CD4-positive, alpha-beta T cell treated with Interleukin-6 at 100 ng/mL for 8 hours (primary cell): ENCODE data around the gene HEG1.

Experiments
- DNase-seq: peaks from one replicate; pipeline ENCODE4 v3.0.0-alpha.2; 2020; ENCODE audit warnings: mixed read lengths, low spot score

Gene HEG1

GRCh38 chr3:125045194-125045593, 10.6 kb downstream of the HEG1 start:
- DNase-seq: no peak

DNA sequence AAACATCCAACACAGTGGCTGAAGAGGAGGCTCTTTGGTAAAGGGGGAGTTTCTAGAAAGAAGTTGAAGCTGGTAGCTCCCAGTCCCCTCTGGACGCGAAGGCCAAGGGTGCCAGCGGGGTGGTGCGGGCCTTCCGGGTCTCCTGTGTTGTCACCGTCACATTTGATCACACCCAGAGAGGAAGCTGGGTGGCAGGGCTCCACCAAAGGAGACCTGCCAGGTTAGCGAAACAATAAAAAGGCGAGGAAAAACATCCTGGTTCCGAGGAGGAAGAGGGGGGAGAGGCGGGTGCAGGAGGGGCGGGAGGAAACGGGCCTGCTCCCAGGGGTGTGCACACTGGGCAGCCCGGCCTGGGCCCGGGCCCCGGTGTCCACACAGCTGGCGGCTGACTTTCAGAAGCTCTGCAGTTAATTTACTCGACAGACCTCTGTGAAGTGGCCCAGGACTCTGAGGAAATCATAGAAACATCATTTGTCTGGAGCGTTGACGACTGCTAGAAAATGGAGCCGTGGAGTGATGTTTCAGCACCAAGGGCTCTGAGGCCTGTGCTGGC, 12.1 kb downstream of the HEG1 start:
- no peak for DNase-seq

DNA sequence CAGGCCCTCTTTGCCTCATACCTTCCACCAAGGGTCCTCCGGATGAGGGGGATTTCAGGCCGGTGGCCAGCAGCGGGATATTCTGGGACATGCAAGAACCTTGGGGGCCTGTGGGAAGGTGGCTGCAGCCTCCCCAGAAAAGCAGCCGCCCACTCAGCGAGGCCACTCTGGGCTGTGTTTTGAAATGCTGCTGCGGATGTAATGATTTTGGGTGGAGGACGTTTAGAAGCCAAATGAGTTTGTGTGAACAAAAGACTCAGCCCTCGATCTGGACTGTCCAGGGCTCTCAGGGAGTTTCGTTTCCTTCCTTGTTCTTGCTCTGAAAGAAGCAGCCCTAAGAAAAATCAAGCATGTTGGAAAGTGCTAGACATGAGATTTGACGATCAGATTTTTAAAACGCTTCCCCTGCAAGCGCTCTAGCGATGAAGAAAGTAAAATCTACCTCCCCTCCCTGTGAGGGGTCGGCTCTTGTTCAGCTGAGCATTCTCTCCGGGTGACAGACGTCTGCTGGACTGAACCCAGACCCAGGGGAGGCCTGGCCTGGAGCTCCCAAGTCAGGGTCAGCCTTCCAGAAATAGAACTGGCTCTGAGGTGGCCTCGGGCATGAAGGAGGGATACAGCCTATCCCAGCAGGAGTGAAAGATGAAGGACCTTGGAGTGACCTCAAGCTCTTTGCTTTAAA, 12.9 kb downstream of the HEG1 start:
- DNase-seq: no peak

DNA sequence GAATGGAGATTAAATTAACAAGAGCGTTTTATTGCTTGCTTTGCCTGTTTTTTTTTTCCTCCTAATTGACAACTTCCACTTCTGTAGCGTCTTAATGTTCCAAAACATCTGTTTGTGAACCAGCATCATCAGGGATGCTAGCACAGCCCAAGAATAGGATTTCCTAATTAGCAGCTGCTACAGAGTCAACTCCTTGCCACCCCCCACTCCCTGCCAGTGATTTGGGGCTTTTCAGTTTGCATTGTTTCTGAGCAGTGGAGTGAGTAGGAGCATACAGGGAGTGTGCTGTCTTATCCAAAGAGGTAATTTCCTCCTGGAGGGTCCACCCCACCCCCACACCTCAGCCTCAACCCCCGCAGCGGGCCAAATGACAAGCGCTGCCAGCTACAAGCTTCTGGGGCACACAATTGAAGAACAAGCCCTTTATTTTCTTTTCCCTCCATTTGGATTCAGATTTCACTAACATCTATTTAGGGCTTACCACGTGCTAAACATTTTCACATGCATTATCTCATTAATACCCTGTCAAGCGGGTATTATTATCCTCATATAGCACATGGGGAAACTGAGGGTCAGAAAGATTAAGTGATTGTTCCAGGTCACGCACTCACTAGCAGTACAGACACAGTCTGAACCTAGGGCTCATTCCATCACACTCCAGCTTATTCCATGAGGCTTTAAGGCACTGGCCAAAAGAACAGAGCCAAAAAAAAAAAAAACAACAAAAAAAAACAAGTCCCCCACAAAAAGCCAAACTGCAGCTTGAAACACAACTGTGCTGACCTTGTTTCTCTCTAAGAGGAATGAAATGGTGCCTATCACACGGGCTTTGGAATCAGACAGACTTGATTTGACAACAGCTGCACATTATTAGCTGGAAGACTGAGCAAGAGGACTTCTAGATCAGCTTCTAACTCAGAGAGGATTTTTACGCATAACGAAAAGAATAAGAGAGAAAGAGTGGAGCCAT, 16.4 kb downstream of the HEG1 start:
- no peak for DNase-seq

DNA sequence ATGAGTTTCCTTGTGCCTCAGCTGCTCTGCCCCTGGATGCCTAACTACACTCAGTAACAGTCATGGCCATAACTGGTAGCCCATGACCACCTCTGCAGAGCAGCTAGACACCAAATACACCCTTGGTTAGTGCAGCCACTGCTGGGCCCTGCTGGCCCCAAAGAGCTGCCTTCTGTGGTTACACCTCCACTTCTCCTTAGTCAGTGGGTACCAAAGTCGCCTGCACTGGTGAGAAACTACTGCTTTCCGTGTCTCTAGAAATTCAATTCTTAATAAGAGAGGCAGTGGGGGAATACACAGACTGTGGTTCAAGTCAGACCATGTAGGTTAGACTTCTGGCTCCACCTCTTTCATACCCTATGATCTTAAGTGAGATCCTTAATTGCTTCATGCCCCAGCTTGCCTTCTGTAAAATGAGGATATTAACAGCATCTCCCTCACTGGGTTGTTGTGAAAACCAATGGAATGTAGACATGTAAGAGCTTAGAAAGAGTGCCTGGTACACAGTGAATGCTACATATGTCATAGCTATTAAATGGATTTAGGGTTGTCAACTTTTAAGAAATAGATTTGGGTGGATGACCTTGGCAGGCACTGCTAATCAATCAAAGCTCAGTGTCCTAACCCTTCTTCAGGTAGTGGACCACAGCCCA, 18.2 kb downstream of the HEG1 start:
- no peak for DNase-seq

DNA sequence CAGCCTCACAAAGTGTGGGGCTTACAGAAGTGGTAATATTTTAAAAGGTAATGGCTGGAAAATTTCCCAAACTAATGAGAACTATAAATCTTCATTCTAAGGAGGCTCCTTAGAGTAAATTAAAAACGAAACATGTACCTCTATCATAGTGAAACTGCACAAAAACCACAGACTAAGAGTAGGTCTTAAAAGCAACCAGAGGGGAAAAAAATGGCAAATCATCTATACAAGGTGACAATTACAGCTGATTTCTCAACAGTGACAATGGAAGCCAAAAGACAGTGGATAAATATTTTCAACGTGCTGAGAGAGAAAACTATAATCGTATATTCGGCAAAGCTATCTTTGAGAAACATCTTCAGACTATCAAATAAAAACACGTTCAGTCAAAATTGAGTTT, 20.6 kb downstream of the HEG1 start:
- DNase-seq: no peak

DNA sequence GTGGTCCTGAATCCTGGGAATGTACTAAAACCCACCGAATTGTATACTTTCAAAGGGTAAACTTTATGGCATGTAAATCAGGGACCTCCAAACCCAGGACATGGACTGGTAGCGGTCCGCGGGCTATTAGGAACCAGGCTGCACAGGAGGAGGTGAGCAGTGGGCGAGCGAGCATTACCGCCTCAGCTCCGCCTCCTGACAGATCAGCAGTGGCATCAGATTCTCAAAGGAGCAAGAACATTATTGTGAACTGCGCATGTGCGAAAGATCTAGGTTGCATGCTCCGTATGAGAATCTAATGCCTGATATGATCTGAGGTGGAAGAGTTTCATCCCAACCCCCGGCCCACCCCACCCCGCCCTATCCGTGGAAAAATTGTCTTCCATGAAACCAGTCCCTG, 22.2 kb downstream of the HEG1 start:
- DNase-seq: no peak

- DNase-seq: no peak
These were observed 22.7 kb downstream of the HEG1 start for GRCh38 chr3:125033135-125033534.

- DNase-seq: no peak
These were observed 23.1 kb downstream of the HEG1 start for GRCh38 chr3:125032683-125033082.

DNA sequence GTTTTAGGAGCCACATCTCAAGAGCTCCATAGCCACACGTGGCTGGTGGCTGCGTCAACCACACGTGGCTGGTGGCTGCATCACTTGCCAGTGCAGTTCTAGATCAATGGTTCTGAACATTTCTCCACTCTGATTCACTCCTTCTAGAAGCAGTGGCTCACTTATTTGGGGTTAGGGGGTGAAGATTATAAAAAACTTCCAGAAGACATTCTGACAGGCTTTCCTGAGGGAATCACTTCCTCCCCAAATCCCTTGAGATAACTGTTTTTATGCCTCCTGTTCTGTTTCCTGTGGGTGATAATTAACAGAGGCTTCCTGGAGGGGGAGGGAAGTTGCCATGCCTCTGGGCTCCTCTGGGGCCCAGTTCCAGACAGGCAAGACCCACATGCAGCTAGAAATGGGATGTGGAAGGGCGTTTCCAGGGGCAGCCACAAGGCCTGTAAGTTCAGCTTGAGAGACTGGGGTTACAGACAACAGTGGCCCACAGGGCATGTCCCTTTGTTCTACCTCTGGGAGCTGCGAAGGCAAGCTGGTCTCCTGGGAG, 23.6 kb downstream of the HEG1 start:
- no peak for DNase-seq

DNA sequence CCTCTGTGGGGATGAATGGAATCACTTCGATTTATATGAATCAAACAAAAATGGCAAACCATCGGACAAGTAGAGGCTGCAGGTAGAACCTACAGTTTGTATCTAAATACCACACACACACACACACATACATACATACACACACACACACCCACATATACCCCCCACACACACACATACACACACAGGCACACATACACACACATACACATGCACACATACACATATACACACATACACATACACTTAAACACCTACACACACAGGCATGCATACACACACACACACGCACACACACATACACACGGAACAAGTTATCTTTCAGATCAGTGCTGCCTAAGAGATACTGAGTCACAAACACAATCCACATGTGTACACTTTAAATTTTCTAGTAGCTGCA, 24.3 kb downstream of the HEG1 start:
- no peak for DNase-seq

DNA sequence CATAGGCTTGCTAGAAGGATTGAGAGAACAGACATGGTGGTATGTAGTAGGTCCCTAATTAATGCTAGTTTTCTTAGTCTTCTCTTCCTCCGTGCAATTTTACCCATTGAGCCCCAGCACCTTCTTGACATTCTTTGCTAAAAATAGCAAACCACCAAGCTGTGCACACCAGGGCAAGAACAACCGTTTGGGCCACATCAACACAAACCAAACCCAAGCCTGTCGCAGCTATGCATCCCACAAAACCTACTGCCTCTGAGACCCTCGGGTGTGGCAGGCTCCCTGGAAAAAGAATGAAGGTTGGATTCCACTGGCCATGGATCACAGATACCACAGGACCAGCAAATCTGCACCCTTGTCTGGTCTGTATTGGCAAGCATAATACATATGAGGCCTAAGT, 27.1 kb downstream of the HEG1 start:
- no peak for DNase-seq

DNA sequence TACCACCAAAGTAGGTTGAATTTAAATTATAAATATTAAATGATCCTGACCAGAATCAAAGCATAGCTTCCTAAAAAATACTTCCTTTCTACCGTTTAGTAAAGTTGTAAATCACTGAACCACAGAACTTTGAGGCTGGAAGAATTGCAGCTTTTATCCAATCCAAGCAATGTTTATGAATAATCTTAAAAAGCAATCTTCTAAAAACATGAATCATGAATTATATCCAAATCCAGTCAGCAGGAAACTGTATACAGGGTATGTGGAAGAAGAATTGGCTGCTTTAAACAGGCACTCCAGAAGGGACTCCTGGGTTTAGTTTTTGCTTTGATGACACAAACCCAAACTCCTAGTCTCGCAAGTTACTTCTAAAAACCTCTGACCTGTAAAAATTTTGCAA, 30.2 kb downstream of the HEG1 start:
- DNase-seq: no peak

DNA sequence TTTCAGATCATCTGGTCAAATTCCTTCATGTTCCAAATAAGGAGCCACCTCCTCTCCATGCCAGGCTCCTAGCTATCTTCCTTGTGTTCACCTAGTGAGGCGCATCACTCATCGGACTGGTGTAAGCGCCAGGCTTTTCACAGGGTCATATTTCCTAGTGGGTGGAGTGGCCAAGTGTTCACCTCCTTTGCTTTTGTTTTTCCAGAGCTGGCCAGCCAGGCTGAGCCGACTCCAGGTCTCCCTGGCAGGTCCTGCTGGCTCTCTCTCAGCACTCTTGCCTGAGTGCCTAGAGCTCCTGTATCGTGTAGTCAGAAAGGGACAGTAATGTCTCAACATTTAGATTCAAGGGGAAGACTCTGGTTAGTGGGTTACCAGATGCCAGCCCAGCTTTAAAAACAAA, 31.0 kb downstream of the HEG1 start:
- no peak for DNase-seq

- no peak for DNase-seq
These were observed 31.8 kb downstream of the HEG1 start for GRCh38 chr3:125023833-125024555.

- no peak for DNase-seq
These were observed 33.6 kb downstream of the HEG1 start for GRCh38 chr3:125022206-125022605.

GRCh38 chr3:125019271-125019670, 36.5 kb downstream of the HEG1 start:
- no peak for DNase-seq

DNA sequence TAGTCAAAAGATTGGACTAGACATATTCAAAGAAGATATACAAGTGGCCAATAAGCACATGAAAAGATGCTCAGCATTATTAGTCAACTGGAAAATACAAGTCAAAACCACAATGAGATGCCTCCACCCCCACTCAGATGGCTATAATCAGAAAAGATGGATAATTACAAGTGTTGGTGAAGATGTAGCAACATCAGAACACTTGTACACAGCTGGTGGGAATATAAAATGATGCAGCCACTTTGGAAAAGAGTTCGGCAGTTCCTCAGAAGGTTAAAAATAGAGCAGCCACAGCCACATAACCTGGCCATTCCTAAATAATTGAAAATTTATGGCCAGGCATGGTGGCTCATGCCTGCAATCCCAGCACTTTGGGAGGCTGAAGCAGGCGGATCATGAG, 38.4 kb downstream of the HEG1 start:
- no peak for DNase-seq

DNA sequence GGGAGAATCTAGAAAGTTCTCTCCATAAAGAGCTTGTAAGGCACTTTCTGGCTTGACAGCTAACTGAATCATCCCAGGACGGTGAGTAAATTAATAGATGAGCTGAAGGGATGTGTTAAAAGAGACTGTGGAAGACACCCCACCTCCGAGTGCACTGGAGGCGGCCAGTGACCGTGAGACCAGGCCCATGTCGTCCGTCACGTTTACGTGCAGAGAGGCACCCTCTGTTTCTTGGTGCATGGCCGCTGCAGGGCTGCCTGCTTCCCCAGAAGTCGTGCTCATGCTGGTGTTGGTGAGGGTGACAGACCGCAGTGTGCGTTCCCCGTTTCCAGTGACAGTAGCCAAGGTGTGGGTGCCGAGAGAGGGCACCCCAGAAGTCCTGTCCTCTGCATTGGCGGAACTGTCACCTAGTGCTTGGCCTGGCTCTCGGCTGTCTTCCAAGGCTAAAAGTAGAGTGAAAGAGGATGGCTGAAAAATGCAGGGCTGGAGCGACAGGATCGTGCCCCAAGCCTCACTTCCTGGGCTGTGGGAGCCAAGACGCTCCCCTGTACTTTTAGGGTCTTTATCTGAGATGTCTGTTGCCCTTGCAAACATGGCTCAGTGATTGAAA, 41.1 kb downstream of the HEG1 start:
- DNase-seq: no peak

GRCh38 chr3:125013095-125013494, 42.7 kb downstream of the HEG1 start:
- DNase-seq: no peak

DNA sequence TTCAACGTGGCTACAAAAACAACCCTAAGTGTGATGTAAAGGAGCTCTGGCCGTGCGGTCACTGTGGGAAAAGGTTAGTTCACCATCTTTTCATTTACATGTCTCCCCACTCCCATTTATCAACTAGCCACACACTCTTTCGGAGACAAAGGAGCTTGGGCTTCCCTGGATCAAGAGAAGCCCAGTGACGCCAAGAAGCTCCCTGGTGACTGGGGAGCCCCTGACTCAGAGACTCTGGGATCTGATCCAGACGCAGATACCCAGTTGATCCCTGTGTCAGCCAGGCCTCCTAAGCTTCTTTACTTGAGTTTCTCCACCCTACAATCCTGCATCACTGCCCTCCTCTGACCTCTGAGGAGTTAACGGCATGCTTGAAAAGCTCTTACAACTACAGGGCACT, 43.9 kb downstream of the HEG1 start:
- DNase-seq: no peak
